ENCODE measurements around the gene KDM2A.
"Not testable (repeated sequence)": the region's sequence is repeated elsewhere in the genome, so short reads cannot be mapped to it uniquely, and the experiment has no call there.

The KDM2A gene

GRCh38 chr11:67118181-67118766 is 789 bp upstream of the KDM2A start:
- no peak for DNase-seq

- DNase-seq = no peak
Observed at GRCh38 chr11:67119585-67120391, 725 bp downstream of the KDM2A start.

DNA sequence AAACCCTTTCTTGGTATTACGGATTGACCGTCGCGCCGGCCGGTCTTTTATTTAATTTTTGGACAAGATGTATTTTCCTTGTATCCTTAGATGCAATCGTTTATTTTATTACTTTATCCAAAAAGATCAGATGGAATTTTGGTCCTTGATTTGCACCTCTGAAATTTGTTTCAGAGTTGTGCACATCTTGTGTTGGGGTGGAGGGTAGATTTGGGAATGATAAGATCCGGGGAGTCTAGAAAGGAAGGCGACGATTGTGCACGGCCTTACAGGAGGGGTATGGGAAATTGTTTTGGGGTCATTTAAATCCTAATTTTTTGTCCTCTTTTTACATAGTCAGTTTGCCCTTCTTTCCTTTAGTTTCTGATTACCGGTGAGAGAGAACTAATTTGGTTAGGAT is 1.4 kb downstream of the KDM2A start:
- no peak for DNase-seq

- DNase-seq = no peak
Observed at GRCh38 chr11:67120881-67121710, 2.0 kb downstream of the KDM2A start.

DNA sequence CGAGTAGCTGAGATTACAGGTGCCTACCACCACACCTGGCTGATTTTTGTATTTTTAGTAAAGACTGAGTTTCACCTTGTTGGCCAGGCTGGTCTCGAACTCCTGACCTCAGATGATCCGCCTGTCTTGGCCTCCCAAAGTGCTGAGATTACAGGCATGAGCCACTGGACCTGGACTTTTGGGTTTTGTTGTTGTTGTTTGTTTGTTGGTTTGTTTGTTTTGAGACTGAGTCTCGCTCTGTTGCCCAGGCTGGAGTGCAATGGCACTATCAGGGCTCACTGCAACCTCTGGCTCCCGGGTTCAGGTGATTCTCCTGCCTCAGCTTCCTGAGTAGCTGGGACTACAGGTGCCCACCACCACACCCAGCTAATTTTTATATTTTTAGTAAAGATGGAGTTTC is 4.7 kb downstream of the KDM2A start:
- DNase-seq = not testable (repeated sequence)

DNA sequence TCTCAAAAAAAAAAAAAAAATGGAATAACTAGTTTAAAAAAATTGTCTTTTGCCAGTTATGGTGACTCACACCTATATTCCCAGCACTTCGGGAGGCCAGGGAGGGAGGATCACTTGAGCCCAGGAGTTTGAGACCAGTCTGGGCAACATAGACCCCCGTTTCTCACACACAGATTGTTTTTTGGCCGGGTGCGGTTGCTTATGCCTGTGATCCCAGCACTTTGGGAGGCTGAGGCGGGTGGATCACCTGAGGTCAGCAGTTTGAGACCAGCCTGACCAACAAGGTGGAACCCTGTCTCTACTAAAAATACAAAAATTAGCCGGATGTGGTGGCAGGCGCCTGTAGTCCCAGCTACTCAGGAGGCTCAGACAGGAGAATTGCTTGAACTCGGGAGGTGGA is 7.2 kb downstream of the KDM2A start:
- not testable (repeated sequence) for DNase-seq

- no peak for DNase-seq
Observed at GRCh38 chr11:67126986-67127385, 7.9 kb downstream of the KDM2A start.

- DNase-seq = not testable (repeated sequence)
Observed at GRCh38 chr11:67130861-67131260, 11.8 kb downstream of the KDM2A start.

- no peak for DNase-seq
Observed at GRCh38 chr11:67136156-67136555, 17.1 kb downstream of the KDM2A start.

DNA sequence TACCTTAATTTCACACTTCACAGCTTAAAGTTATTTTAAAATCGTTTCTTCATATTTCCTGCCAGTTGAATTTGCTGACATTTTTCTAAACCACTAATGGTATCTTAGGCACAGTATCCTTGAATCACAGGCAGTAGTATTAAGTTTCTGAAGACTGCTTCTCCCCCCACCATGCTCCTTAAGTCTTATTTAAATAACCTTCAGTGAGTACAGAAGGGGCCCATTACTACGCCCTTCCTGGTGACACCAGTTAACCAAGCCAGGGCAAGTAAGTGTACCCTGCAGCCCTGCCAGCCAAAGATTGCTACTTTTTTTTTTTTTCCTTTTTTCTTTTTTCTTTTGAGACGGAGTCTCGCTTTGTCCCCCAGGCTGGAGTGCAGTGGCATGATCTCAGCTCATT is 19.9 kb downstream of the KDM2A start:
- DNase-seq = no peak

GRCh38 chr11:67146516-67147226 is 27.6 kb downstream of the KDM2A start:
- no peak for DNase-seq

- DNase-seq = no peak
Observed at GRCh38 chr11:67153971-67154370, 34.9 kb downstream of the KDM2A start.

DNA sequence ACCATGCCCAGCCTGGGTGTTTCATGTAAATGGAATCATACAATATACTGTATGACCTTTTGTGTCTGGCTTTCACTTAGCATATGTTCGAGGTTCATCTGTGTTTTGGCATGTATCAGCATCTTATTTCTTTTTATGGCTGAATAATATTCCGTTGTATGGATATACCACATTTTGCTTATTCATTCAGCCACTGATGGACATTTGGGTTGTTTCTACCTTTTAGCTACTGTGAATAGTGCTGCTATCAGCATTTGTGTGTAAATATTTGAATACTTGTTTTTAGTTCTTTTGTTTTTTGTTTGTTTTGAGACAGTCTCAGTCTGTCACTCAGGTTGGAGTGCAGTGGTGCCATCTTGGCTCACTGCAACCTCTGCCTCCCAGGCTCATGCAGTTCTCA is 35.7 kb downstream of the KDM2A start:
- DNase-seq = no peak

DNA sequence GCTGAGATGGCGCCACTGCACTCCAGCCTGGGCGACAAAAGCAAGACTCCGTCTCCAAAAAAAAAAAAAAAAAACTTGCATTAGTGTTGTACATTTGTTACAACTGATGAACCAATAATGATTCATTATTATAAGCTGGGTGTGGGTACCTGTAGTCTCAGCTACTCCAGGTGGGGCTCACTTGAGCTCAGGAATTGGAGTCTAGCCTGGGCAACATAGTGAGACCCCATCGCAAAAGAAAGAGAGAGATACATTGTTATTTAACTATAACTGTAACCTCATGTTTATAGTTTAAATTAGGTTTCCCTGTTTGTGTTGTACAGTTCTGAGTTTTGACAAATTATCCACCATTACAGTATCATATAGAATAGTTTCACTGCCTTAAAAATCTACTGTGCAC is 38.6 kb downstream of the KDM2A start:
- no peak for DNase-seq

DNA sequence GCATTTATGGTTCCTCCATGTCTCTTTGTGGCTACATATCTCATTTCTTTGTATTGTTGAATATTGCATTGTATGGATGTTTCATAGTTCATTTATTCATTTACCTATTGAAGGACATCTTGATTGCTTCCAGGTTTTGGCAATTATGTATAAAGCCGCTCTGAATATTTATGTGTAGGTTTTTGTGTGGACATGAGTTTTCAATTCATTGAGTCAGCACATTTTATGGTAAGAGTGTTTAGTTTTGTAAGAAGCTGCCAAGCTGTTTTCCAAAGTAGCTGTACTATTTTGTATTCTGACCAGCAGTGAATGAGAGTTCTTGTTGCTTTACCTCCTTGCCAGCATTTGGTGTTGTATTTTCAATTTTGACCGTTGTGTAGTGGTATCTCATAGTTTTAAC is 39.2 kb downstream of the KDM2A start:
- DNase-seq = no peak

- DNase-seq = no peak
Observed at GRCh38 chr11:67160045-67160444, 41.0 kb downstream of the KDM2A start.

GRCh38 chr11:67160872-67161783 is 42.1 kb downstream of the KDM2A start:
- no peak for DNase-seq

DNA sequence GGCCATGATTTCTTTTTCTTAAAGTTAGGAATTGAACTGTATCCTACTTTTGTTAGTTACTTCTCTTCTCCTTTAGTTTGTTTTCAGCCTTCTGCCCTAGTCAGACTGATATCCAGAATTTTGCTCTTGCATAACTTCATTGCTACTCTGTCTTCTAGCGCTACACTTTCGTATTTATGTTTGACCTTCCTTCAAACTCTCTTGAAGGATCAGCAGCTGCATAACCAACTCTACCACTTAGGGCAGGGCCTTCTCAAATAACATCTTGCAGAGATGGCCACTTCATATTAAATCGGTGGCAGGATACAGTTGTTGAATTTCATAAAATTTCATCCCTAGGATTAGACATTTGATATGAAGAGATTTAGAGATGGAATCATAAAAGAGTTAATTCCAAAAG is 43.9 kb downstream of the KDM2A start:
- no peak for DNase-seq

- no peak for DNase-seq
Observed at GRCh38 chr11:67165623-67166022, 46.6 kb downstream of the KDM2A start.

DNA sequence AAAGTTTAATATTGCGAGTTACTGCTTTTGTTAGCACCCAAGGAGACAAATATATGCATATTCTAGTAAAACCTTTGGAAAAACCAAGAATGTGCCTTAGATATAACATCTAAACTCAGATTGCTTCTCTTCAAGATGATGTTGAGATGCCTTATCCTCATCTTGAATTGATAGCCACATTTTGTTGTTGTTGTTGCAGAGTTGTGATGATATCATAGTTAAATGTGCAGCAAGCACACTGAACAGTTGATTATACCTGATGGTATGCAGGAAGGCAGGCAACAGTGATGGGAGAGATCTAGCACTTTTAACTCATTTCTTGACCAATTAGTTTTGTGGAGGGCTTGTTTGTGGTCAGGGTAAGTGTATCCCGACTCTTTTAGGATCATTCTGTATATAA is 48.0 kb downstream of the KDM2A start:
- DNase-seq = no peak

- no peak for DNase-seq
Observed at GRCh38 chr11:67167719-67168118, 48.7 kb downstream of the KDM2A start.

DNA sequence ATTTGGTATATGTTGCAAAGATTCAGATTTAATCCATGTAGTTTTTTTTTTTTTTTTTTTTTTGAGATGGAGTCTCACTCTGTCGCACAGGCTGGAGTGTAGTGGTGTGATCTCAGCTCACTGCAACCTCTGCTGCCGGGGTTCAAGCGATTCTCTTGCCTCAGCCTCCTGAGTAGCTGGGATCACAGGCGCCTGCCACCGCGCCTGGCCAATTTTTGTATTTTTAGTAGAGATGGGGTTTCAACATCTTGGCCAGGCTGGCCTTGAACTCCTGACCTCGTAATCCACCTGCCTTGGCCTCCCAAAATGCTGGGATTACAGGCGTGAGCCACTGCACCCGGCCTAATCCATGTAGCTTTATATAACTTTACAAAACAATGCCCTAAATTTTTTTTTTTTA is 49.8 kb downstream of the KDM2A start:
- not testable (repeated sequence) for DNase-seq
